Measurements from ENCODE around the gene CDS2. TPM values are rescaled to one million over a fixed set of nuclear protein-coding genes. Genes with fewer than 3 reads are reported as not detected.

The CDS2 gene
- polyA plus RNA-seq, 1 donor: 35.9 TPM

DNA sequence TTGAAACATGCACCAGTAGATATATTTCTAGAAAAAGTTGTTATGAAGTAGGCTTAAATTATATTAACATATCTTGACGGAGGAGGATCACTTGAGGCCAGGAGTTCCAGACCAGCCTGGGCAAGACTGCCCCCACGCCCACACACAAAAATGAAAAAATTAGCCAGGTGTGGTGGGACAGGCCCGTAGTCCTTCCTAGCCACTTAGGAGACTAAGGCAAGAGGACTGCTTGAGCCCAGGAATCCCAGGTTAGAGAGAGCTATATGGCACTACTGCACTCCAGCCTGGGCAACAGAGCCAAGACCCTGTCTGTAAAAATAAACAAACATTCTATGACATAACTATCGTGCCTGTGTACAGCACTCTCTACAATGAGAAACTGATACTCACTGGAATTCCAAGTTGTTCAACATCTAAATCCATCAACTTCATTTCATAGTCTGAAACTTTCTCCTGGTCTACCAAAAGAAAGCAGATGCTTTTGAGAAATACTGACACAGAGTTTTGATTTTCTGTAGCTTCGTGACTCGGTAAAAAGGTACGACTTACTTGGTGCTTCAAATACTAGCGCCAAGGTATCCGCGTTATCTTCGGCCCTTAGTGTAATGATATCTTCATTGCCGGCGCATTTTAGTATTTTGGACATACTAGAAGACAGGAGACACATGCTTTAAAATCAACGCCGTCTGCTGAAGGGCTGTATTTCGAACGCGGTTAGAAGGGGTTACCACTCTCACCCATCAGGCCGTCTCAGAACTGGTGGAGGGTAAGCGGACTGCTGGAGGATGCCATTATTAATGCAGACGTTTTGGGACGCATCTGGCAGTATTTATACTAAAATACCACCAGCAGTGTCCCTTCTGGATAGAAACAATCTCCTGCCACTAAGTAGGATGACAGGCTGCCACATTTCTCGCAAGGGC is 8.3 kb upstream of the CDS2 start:
- no peak for DNase-seq

DNA sequence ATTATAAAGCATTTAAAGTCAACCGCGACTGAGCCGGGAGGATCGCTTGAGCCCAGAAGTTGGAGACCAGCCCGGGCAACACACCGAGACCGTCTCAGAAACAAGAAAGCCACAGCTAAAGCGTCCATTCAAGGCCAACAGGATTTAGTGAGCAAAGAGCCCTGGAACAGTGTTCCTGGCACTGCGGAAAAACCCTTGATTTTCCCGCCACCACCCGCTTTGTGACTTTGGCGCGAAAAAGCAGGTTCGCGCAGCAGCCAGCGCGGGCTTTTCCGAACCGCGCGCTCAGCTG is 7.7 kb upstream of the CDS2 start:
- DNase-seq: no peak

DNA sequence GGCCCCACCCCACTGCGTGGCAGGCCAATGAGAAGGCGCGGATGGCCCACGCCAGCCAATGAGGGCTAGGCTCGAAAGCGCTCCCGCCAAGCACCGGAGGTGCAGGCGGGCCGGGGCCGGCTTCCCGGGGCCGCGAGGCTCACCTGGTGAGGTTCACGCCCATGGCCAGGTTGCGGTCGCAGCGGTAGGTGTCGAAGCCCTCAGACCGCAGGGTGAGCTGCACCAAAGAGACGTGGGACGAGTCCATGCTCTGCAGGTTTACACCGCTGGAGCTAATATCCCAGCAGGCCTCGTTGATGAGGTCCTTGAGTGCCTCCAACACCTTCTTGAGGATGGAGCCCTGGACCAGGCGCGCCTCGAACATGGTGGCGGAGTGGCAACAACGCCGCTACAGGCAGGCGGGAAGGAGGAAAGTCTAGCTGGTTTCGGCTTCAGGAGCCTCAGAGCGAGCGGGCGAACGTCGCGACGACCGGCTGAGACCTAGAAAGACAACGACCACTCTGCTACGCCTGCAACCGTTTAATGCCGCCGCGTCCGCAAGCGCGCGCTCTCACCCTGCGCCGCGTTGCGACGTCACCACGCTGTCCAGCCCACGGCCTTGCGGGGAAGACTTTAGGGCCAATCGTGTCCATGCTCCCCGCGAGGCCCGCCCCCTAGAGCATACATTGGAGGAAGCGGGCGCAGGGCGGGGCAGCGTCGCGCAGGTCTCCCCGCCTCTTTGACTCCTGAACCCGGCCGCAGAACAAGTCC is 7.2 kb upstream of the CDS2 start, which contains the start of gene PCNA:
Gene PCNA (minus strand): TSS at position 524 of the 750 bp plus-strand sequence. CDS start 160 bp downstream, at position 364.
- DNase-seq: peak; percentile 95

DNA sequence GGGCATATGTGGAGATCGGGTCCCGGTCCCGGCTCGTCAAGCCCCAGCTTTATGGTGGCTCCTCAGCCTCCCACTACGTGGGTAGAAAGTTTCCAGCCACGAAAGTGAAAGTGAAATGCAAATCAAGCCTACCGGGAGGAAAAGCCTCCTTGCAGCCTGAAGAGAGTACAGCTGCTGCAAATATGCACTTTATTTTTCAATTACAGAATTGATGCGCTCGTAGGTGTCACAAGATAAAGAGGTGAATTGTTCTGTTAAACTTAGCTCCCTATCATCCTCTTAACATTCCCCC is 6.7 kb upstream of the CDS2 start:
- DNase-seq: no peak

DNA sequence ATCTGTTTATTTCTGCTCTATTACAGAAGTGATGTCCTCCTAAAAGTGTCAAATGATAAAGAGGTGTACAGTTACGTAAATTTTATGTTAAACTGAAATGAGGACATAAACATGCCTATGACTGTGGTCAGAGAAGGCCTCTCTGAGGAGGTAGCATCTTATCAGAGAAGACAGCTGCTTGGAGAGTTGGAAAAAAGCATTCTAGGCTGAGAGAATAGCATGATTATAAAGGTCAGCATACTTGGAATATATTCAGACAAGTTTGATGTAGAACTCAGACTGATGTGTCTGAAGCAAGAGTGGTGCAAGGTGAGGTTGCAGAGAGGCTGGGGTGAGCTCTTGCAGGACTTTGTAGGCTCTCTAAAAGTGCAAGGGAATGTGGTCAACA is 3.9 kb upstream of the CDS2 start:
- no peak for DNase-seq

DNA sequence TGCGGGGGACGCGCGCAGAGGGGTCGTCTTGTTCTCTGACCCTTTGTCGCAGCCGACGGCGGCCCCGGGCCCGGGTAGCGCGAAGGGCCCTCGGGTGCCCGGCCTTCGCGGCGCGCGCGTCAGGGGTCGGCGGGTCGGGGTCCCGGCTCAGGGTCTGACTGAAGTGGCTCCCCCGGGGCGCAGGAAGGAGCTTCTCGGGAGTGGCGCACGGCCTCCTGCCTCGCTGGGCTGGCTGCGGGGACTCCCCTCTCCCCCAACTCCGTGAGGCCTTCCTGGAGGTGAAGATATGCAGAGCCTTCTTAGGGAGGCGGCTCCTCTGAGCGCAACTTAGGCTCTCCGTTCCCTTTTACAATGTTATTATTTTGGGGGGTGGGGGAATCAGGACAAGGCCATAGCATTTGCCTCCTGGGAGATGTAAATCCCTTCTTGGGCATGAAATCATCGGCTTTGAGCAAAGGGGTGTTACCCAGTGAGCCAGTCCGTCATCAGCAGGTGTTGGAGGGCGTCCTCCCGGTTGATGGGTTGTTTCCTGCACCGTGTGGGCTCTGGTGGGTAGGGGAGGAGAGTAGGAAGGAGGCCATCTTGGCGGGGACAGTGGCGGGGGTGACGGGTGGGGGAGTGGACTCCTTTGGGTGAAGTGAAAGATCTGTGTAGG is 523 bp downstream of the CDS2 start:
- peak; percentile 59 for DNase-seq

DNA sequence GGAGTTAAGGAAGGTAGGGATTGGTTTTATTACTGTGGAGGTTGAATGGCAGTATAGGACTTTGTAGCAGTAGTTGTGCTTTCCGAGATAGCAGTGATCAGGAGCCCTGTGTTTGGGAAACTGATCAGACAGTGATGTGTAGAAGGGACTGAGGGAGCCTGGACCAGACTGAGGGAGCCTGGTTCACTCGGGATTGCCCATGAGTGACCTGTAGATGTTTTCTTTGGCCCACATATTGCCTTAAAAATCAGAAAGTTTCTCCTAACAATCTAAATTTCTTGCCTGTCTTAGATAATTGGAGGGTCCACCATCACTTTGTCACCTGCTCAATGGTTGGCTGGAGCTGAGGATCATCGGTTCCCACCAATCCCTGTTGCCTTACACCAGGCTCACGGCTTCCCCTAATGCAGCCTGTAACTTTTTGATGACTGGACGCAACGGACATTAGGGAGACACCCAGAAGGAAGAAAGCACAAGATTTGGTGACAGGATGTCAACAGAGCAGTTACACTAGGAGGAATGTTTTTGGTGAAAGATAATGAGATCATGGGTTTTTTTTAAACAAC is 1.1 kb downstream of the CDS2 start:
- no peak for DNase-seq

DNA sequence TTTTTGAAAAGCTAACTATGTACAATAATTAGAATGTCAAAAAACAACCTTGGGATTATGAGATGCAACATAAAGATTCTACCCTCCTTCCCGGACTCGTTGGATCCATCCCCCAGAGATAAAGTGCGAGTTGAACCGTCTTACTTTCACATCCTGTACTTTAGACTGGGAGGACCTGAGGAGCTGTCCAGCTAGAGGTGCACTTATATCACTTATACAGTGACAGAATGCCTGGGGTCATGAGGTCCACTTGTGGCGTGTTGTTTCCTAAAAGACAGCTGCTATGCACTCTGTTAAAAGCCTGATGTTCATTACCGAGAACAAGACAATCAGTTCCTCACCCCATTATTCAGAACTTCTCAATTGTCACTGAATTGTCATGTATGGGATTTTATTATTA is 2.1 kb downstream of the CDS2 start:
- no peak for DNase-seq

DNA sequence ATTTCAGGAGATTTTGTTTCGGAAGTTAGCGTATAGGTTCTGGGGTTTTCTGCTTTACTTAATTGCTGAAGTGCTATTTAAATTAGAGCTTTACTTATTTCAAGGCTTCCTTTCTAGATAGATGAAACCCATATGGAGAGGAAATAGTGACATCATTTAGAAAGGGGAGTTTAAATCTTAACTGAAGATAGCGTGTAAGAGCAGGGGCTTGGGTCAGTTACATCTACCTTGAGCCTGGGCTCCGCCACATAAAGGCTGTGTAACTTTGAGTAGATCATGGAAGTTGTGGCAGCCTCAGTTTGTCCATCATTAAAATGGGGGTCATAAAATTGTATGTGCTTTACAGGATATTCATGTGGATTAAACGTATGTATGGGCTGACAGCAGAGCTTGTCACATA is 4.7 kb downstream of the CDS2 start:
- DNase-seq: no peak

DNA sequence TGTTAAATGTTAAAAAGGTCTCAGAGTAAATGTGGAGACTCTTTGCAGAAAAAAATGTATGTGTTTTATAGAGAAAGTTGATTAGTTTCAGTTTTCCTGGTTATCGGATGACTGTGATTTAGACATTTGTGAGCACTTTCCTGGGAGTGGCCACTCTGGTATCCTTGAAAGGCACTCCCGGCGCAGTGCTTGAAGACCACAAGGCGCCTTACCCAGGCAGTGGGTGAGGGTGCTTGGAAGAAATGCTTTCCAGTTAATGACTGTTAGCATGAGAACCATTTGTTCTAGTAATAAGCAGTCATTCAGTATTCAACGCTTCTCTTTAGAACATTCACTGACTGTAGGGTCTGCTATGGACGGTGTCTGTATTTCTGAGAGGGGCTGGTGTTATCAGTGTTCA is 7.2 kb downstream of the CDS2 start:
- DNase-seq: no peak

DNA sequence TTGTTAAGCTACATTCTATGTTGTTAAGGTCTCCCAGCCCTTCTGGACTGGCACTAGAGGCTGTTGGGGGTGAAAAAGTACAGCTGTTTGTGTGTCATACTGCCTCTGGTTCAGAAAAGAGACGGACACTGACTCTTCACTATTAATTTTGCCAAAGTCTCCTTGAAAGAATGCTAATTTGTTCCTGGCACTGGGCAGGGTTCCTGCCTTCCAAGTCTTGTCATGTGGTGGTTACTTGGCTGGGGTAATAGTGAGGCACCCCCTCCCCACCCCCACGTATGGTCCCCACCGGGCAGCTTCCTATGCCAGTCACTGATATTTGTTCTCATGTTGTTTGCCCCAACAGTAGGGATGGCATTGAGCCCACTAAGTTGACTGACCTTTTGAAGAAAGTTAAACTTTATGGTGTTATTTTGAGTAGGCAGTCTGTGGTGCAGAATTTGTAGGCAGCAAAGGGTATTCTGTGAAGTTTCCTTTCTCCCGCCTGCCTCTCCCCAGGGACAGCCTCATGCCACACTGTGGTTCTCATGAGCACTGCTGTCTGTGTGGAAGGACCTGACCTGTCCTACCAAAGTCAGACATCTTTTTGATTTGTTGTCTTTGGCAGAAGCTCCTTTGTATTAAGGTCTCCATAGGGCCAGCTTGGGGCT is 8.7 kb downstream of the CDS2 start:
- DNase-seq: no peak

DNA sequence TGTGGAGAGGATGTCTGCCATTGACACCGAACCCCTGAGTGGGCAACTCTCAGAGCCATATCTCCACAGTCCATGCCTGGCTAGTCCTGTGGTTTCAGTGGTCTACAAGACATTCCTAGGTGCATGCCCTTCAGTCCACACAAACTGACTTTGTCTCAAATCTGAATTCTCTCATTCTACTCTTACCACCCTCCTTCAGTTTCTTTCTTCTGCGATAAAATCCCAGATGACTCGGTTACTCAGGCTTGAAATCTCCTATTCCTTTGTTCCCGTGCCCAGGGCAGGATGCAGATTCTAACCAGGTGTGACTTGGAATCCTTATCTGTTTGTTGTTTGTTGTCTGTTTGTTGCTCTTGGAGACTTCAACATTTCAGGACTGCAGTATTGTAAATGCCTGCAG is 9.3 kb downstream of the CDS2 start:
- no peak for DNase-seq

DNA sequence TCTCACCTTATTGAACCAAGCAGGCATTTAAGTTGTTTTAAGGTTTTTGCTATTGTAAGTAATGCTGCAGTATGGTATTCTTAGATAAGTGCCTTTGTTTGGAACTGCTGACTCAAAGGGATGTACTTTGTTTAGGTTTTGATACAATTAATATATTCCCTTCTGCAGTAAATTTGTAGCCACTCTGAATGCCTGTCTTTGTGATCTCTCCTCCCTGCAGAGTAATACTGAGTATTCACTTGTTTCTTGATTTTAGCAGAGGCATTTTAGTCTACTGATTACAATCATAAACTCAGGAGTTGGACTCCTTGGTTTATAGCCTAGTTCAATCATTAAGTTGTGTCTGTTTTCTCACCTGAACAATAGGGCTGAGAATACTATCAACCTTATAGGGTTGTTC is 13.4 kb downstream of the CDS2 start:
- no peak for DNase-seq

DNA sequence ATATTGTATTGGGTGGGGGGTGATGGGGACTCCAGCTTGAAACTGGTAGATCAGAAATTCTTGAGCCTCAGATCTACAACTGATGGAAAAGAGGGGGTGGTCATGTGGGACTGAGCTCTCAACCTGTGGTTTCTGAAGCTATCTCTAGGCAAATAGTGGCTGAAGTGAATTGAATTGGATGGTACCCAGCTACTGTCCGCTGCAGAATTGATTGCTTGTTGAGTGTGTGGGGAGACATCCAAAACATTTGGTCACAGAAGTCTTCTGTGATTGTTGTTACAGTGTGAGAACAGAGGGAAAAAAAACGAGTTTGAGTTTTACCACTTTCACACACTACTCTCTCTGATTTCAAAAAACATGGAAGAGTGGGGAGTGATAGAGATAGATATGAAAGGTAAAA is 14.8 kb downstream of the CDS2 start:
- no peak for DNase-seq

DNA sequence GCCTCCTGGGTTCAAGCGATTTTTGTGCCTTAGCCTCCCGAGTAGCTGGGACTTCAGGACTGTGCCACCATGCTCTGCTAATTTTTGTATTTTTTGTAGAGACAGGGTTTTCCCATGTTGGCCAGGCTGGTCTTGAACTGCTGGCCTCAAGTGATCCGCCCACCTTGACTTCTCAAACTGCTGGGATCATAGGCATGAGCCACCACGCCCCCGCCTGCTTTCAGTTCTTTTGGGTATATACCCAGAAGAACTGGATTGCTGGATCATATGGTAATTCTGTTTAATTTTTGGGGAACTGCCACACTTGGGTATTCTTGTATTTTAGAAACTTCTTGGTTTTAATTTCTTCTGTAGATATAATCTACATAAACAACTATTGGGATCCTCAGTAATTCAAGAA is 17.0 kb downstream of the CDS2 start:
- DNase-seq: no peak

DNA sequence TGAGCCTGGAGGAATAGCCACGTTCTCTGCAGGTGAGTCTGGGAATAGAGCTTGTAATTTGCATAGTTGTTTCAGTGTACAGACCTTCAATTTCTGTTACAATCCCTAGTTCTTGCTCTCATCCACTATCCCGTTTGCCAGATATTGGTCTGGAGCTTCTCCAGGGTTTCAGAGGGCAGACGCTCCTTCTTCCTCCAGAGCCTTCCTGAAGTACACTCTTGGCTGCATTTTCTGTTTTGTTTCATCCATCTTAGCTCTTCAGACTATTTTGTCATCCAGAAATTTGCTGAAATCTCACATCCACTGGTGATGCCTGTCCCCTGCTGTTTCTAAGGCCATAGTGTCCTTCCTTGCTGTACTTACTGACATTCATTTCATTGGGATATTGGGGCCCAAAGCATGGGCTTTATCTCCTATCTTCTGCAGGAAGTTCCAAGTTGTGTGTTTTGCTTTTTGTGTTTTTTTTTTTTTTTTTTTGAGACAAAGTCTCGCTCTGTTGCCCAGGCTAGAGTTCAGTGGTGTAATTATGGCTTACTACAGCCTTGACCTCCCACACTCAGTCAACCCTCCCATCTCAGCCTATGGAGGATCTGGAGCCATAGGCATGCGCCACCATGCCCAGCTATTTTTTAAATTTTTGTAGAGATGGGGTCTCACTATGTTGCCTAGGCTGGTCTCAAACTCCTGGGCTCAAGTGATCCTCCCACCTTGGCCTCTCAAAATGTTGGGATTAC is 18.7 kb downstream of the CDS2 start:
- DNase-seq: no peak

DNA sequence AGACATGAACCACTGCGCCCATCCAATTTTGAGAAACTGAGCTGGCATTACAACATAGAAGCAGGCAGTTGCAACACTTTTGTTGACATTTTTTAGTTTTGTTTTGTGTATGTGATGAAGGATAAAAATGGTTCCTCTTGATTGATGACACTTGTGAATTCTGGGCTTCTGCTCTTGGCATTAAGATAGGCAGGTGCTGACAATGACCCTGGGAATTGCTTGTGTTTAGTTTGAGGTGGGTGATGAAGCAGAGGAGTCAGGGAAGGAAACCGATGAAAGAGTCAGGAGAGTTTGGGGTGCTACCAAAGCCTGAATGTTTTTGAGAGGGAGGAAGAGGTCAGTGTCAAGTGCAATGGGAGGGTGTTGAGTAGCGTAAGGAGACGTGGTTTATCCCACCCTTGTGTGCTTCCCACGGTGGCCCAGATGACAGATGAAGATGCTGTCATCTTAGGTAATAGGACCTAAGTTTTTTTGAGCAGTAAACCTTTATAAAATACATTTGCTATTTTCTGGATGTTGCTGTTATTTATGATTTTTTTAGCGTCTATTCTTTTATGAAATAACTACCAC is 19.4 kb downstream of the CDS2 start:
- no peak for DNase-seq

DNA sequence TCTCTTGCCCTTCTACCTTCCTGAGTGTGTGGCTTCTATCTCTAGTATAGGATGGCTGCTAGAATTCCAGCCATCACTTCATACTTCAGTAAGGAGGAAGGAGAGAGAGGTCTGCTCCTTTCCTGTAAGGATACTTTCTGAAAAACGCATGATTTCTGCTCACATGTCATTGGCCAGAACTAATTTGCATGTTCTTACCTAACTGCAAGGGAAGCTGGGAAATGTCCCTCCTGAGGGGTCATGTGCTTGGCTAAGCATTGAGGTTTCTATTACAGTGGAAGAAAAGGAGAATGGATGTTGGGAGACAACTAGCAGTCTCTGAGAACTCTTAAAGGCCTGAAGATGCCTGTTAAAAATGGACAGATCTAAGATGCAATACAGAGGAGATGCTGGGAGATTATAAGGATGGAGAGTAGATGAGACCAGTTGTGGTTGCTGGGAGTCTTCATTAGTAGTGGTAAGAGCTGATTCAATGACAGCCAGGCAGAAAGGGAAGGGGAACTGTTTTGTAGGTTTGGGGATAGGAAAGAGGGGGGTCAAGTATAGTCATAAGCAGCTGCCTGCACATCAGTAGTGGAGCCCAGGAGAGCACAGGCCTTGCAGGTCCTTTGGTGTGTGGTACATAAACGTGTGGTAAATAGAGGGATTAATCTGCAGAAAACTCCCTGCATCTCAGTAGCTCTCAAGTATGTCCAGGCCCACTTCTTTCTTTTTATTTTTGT is 20.2 kb downstream of the CDS2 start:
- no peak for DNase-seq

DNA sequence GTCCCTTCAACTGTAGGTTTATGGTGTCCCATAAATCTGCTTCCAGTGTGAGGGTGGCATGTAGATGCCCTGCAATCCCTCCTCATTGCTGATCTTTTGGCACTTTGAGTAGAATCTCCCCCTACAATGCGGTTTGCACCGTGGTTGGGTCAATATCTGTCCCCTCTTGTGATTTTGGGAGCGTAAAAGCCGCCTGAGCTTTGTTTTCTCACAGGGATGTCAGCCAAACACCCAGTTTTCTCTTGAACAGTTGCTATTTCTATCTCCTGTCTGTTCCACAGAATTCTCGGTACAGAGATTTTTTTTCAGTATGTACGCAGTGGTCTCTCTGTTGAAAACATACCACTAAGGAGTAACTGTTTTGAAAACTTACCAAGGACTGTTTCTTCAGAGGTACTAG is 21.8 kb downstream of the CDS2 start:
- no peak for DNase-seq

DNA sequence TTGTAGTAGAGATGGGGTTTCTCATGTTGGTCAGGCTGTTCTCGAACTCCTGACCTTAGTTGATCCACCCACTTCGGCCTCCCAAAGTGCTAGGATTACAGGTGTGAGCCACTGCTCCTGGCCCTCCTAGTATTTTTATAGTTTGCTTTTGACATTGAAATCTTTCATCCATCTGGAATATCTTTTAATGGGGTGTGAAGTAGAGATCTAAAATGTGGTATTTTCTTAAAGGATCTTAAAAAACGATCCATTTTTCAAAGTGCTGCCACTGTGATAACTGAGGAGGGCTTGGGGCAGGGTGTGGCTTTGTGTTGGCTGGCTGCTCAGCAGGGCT is 23.1 kb downstream of the CDS2 start:
- no peak for DNase-seq
